WTC11 (cell line): ENCODE results near the gene KCTD21. TPM values are rescaled to one million over a fixed set of nuclear protein-coding genes. Genes with fewer than 3 reads are reported as not detected.

Experiments
- ATAC-seq: fragments of 200-7000 bp; cut with Tn5 transposase; 2 replicates; pipeline ENCODE4 v1.10.0; 2021; ENCODE audit warnings: mild to moderate bottlenecking, moderate library complexity
- CTCF ChIA-PET: fragments of 300-600 bp; sonication (Branson Sonifier 250); formaldehyde crosslinking; loops from one replicate; lab custom pipeline; 2021; ENCODE audit warnings: antibody characterized with exemption; lab: Charles Lee
- POLR2A ChIA-PET: fragments of 350-600 bp; sonication (Branson Sonifier 250); formaldehyde crosslinking; loops from one replicate; lab custom pipeline; 2021; ENCODE audit warnings: antibody characterized with exemption; lab: Charles Lee
- DNase-seq: peaks from one replicate; pipeline ENCODE4 v3.0.0; 2021; ENCODE audit warnings: low spot score
- H3K27ac Mint-ChIP-seq: 2 replicates; pipeline ENCODE4 v1.8.0; 2021; ENCODE audit warnings: mixed read lengths
- H3K27me3 Mint-ChIP-seq: 2 replicates; pipeline ENCODE4 v1.8.0; 2021; ENCODE audit warnings: low read depth, mild to moderate bottlenecking, moderate library complexity, mixed read lengths
- H3K36me3 Mint-ChIP-seq: 2 replicates; pipeline ENCODE4 v1.8.0; 2021; ENCODE audit warnings: mixed read lengths
- H3K4me1 Mint-ChIP-seq: 2 replicates; pipeline ENCODE4 v1.8.0; 2022; ENCODE audit warnings: mixed read lengths
- H3K4me3 Mint-ChIP-seq: 2 replicates; pipeline ENCODE4 v1.8.0; 2021; ENCODE audit warnings: mild to moderate bottlenecking, moderate library complexity, mixed read lengths
- H3K9me3 Mint-ChIP-seq: 2 replicates; pipeline ENCODE4 v1.8.0; 2021; ENCODE audit warnings: mixed read lengths
- ATF3 ChIP-seq: sonication (generic); formaldehyde crosslinking; conservative IDR thresholded peaks from 2 replicates; pipeline ENCODE4 v1.8.1; 2022; ENCODE audit warnings: mild to moderate bottlenecking, missing genetic modification reagents
- CDX4 ChIP-seq: fragments of 250-450 bp; sonication (Bioruptor Pico); IDR thresholded peaks from 2 replicates; pipeline ENCODE4 v1.9.0; 2021; ENCODE audit warnings: moderate library complexity, mild to moderate bottlenecking, inconsistent platforms, borderline replicate concordance
- CTCF ChIP-seq: fragments of 200-600 bp; IDR thresholded peaks from 2 replicates; pipeline ENCODE4 v1.8.0; 2022; ENCODE audit warnings: antibody characterized with exemption
- ERG ChIP-seq: fragments of 250-450 bp; sonication (Bioruptor Pico); IDR thresholded peaks from 2 replicates; pipeline ENCODE4 v1.8.0; 2021; ENCODE audit warnings: mild to moderate bottlenecking
- HMGXB4 ChIP-seq: sonication (generic); formaldehyde crosslinking; IDR thresholded peaks from 2 replicates; pipeline ENCODE4 v1.8.1; 2023; ENCODE audit warnings: mild to moderate bottlenecking, moderate library complexity, missing genetic modification reagents
- IRF2 ChIP-seq: sonication (generic); formaldehyde crosslinking; IDR thresholded peaks from 2 replicates; pipeline ENCODE4 v1.8.0; 2022; ENCODE audit warnings: low read depth, missing genetic modification reagents, borderline replicate concordance
- JUN ChIP-seq: sonication (generic); formaldehyde crosslinking; IDR thresholded peaks from 2 replicates; pipeline ENCODE4 v1.8.0; 2023; ENCODE audit warnings: mild to moderate bottlenecking, missing genetic modification reagents
- KAT7 ChIP-seq: sonication (generic); formaldehyde crosslinking; IDR thresholded peaks from 2 replicates; pipeline ENCODE4 v1.8.1; 2023; ENCODE audit warnings: missing genetic modification reagents, mild to moderate bottlenecking, borderline replicate concordance
- MYBL2 ChIP-seq: sonication (generic); formaldehyde crosslinking; IDR thresholded peaks from 2 replicates; pipeline ENCODE4 v1.8.1; 2023; ENCODE audit warnings: mild to moderate bottlenecking, moderate library complexity, missing genetic modification reagents
- NFATC4 ChIP-seq: fragments of 250-450 bp; sonication (Bioruptor Pico); IDR thresholded peaks from 2 replicates; pipeline ENCODE4 v1.9.0; 2021; ENCODE audit warnings: mild to moderate bottlenecking
- NFYB ChIP-seq: sonication (generic); formaldehyde crosslinking; conservative IDR thresholded peaks from 2 replicates; pipeline ENCODE4 v1.8.0; 2022; ENCODE audit warnings: low read depth, missing genetic modification reagents
- NR2C2 ChIP-seq: sonication (generic); formaldehyde crosslinking; IDR thresholded peaks from 2 replicates; pipeline ENCODE4 v1.8.0; 2022; ENCODE audit warnings: mild to moderate bottlenecking, missing genetic modification reagents
- NR3C1 ChIP-seq: sonication (generic); formaldehyde crosslinking; conservative IDR thresholded peaks from 2 replicates; pipeline ENCODE4 v1.8.1; 2023; ENCODE audit warnings: low read depth, mild to moderate bottlenecking, missing genetic modification reagents
- TEAD1 ChIP-seq: sonication (generic); formaldehyde crosslinking; IDR thresholded peaks from 2 replicates; pipeline ENCODE4 v1.8.0; 2022; ENCODE audit warnings: mild to moderate bottlenecking, missing genetic modification reagents
- USF1 ChIP-seq: sonication (generic); formaldehyde crosslinking; IDR thresholded peaks from 2 replicates; pipeline ENCODE4 v1.8.0; 2022; ENCODE audit warnings: mild to moderate bottlenecking, missing genetic modification reagents
- ZBTB43 ChIP-seq: sonication (generic); formaldehyde crosslinking; IDR thresholded peaks from 2 replicates; pipeline ENCODE4 v1.8.1; 2023; ENCODE audit warnings: mild to moderate bottlenecking, missing genetic modification reagents
- ZNF317 ChIP-seq: sonication (generic); formaldehyde crosslinking; IDR thresholded peaks from 2 replicates; pipeline ENCODE4 v1.8.1; 2023; ENCODE audit warnings: low read depth, mild to moderate bottlenecking, moderate library complexity, missing genetic modification reagents, borderline replicate concordance
- ZNF396 ChIP-seq: fragments of 250-450 bp; sonication (Bioruptor Pico); IDR thresholded peaks from 2 replicates; pipeline ENCODE4 v1.8.0; 2021; ENCODE audit warnings: mild to moderate bottlenecking, moderate library complexity, borderline replicate concordance
- total RNA-seq: library from RNA; stranded (reverse); gene quantifications from 3 replicates; pipeline ENCODE4 v1.2.3, GENCODE V29; 2021

Gene KCTD21
- total RNA-seq, 1 experiment from 2014 or later, result 2.8 TPM

- no peak for TF ChIP-seq TEAD1 (CRISPR knock-in tag)
- no peak for TF ChIP-seq NR2C2 (CRISPR knock-in tag)
- TF ChIP-seq IRF2 (CRISPR knock-in tag), result no peak
- TF ChIP-seq, all 79 proteins: peak for 0
These were observed 21.7 kb upstream of the KCTD21 start (continued) for GRCh38 chr11:78210000-78210608.

- ChIA-PET CTCF (no interaction called here), POLR2A (no interaction called here)
- Mint-ChIP-seq H3K36me3 (peaks cover 17% of the 10 kb centered on the region), H3K4me1 (no peaks in the 10 kb centered on the region), H3K27me3 (no peaks in the 10 kb centered on the region), H3K4me3 (no peak overlapping the region), H3K9me3 (no peaks in the 10 kb centered on the region), H3K27ac (no peak overlapping the region)
- ATAC-seq (no peak), DNase-seq (no peak)
- TF ChIP-seq JUN (CRISPR knock-in tag) (no peak), HMGXB4 (no peak), KAT7 (CRISPR knock-in tag) (no peak), MYBL2 (CRISPR knock-in tag) (no peak), NR2C2 (CRISPR knock-in tag) (no peak), USF1 (no peak)
These were observed 21.1 kb upstream of the KCTD21 start for GRCh38 chr11:78209478-78209877.

GRCh38 chr11:78208257-78209165 is 20.1 kb upstream of the KCTD21 start:
- Mint-ChIP-seq H3K4me3 (no peak overlapping the region), H3K27ac (0 out of 2 replicates have a peak overlapping the region, but pooled peaks have one; percentile 74), H3K4me1 (no peaks in the 10 kb centered on the region), H3K9me3 (no peaks in the 10 kb centered on the region), H3K36me3 (peaks cover 17% of the 10 kb centered on the region), H3K27me3 (no peaks in the 10 kb centered on the region)
- ATAC-seq (no peak), DNase-seq (no peak)
- CTCF ChIA-PET, result no interaction called here
- no peak for TF ChIP-seq ERG (CRISPR knock-in tag)
- no peak for TF ChIP-seq ZBTB43
- TF ChIP-seq NFATC4 (CRISPR knock-in tag), result no peak
- no peak for TF ChIP-seq NFYB (CRISPR knock-in tag)
- TF ChIP-seq NR3C1 (CRISPR knock-in tag), result no peak
- no peak for TF ChIP-seq CTCF
- no peak for TF ChIP-seq ZNF317 (CRISPR knock-in tag)
- TF ChIP-seq ATF3 (CRISPR knock-in tag), result no peak
- no peak for TF ChIP-seq ZNF396 (CRISPR knock-in tag)
- no peak for TF ChIP-seq USF1
- TF ChIP-seq CDX4, result no peak
- POLR2A ChIA-PET, result no interaction called here
